GM06990 (cell line): ENCODE data around the gene PPP1R3F.

Experiments
- DNase-seq: peaks from one replicate; pipeline ENCODE4 v3.0.0-alpha.2; 2011; ENCODE audit not compliant: insufficient read length; ENCODE audit errors: extremely low read depth
- H3K27me3 ChIP-seq: replicated peaks from 2 replicates; pipeline ENCODE4 v1.6.0; 2011; ENCODE audit warnings: low read length; ENCODE audit not compliant: control insufficient read depth, insufficient read depth
- H3K36me3 ChIP-seq: 2 replicates; pipeline ENCODE4 v1.5.1; 2011; ENCODE audit warnings: low read length; ENCODE audit not compliant: control insufficient read depth, insufficient read depth
- H3K4me3 ChIP-seq: replicated peaks from 2 replicates; pipeline ENCODE4 v1.5.1; 2011; ENCODE audit warnings: low read depth, mild to moderate bottlenecking, control low read depth, low read length
- TF ChIP-seq, protein P1 (sequence below): IDR thresholded peaks from 2 replicates; pipeline ENCODE4 v1.5.1; 2011; ENCODE audit warnings: low read length, control low read depth, mild to moderate bottlenecking, inconsistent platforms; ENCODE audit not compliant: insufficient read depth, poor library complexity, severe bottlenecking

PPP1R3F gene

GRCh38 chrX:49233887-49234555, 35.6 kb upstream of the PPP1R3F start:
- Histone ChIP-seq H3K4me3 (no peak overlapping the region), H3K27me3 (no peaks in the 10 kb centered on the region), H3K36me3 (no peaks in the 10 kb centered on the region)
- DNase-seq: no peak
- TF ChIP-seq, protein P1, sequence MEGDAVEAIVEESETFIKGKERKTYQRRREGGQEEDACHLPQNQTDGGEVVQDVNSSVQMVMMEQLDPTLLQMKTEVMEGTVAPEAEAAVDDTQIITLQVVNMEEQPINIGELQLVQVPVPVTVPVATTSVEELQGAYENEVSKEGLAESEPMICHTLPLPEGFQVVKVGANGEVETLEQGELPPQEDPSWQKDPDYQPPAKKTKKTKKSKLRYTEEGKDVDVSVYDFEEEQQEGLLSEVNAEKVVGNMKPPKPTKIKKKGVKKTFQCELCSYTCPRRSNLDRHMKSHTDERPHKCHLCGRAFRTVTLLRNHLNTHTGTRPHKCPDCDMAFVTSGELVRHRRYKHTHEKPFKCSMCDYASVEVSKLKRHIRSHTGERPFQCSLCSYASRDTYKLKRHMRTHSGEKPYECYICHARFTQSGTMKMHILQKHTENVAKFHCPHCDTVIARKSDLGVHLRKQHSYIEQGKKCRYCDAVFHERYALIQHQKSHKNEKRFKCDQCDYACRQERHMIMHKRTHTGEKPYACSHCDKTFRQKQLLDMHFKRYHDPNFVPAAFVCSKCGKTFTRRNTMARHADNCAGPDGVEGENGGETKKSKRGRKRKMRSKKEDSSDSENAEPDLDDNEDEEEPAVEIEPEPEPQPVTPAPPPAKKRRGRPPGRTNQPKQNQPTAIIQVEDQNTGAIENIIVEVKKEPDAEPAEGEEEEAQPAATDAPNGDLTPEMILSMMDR: no peak

- H3K36me3 ChIP-seq: no peaks in the 10 kb centered on the region
- TF ChIP-seq, protein P1: no peak
- H3K27me3 ChIP-seq: no peaks in the 10 kb centered on the region
- peak; percentile 35 for DNase-seq
- no peak overlapping the region for H3K4me3 ChIP-seq
Observed at GRCh38 chrX:49237060-49237459, 32.5 kb upstream of the PPP1R3F start.

DNA sequence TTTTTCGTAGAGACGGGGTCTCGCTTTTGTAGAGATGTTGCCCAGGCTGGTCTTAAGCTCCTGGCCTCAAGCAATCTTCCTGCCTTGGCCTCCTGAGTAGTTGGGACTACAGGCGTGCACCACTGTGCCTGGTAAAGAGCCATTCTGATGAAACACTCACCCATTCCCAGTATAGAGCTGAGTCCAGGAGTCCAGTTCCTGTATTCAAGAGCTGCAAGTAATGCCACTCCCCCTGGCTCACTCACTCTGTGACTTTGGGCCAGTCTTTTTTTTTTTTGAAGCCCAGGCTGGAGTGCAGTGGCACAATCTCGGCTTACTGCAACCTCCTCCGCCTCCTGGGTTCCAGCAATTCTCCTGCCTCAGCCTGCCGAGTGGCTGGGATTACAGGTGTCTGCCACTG, 30.9 kb upstream of the PPP1R3F start:
- no peak overlapping the region for H3K4me3 ChIP-seq
- TF ChIP-seq, protein P1: no peak
- DNase-seq: no peak
- H3K36me3 ChIP-seq: peaks cover 1% of the 10 kb centered on the region
- H3K27me3 ChIP-seq: no peaks in the 10 kb centered on the region

- Histone ChIP-seq H3K4me3 (no peak overlapping the region), H3K36me3 (peaks cover 1% of the 10 kb centered on the region), H3K27me3 (no peaks in the 10 kb centered on the region)
- TF ChIP-seq, protein P1: no peak
- DNase-seq: no peak
Observed at GRCh38 chrX:49242545-49243066, 27.0 kb upstream of the PPP1R3F start.

DNA sequence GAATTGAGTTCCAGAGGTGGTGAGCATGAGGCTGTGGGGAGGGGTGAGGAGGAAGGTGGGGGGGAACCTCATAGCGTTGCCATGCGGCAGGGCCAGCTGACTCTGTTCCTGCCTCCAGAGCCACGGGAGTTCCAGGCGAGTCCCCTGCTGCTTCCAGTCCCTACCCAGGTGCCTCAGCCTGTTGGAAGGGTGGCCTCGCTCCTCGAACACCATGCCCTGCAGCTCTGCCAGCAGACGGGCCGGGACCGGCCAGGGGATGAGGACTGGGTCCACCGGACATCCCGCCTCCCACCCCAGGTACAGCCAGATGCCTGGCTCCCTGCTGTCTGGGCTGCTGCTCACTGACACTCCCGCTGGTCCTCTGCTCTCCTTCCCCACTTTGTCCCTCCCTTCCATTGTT, 26.4 kb upstream of the PPP1R3F start:
- no peak overlapping the region for H3K4me3 ChIP-seq
- peaks cover 1% of the 10 kb centered on the region for H3K36me3 ChIP-seq
- H3K27me3 ChIP-seq: no peaks in the 10 kb centered on the region
- no peak for DNase-seq
- TF ChIP-seq, protein P1: no peak
